VCaP (cell line): ENCODE measurements around the gene SLC6A17.

Experiments
- H3K27ac ChIP-seq: fragments of 450-650 bp; 2 replicates; pipeline ENCODE4 v1.5.1; 2017
- TF ChIP-seq, protein P1 (sequence below): fragments of 450-650 bp; conservative IDR thresholded peaks from 2 replicates; pipeline ENCODE4 v1.5.1; 2017; ENCODE audit warnings: mild to moderate bottlenecking, moderate library complexity

The SLC6A17 gene

DNA sequence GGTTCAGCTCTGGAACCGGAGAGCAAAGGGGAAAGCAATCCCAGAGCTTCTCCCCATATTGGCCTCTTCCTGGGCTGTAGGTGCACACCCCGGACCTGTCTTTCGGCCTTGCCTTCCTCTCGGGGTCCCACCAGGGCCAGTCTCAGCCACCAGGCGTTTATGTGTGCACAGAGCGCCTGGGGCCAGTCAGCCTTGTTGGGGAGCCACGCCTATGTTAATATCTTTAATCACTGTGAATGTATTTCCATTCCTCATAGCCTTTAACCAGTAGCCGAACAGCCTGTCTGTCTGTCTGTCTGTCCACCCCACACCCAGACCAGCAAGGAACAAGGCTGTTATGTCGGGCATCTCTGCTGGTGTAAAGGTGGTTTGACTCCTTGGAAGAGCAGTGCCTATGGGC, 78.6 kb downstream of the SLC6A17 start:
- TF ChIP-seq, protein P1, sequence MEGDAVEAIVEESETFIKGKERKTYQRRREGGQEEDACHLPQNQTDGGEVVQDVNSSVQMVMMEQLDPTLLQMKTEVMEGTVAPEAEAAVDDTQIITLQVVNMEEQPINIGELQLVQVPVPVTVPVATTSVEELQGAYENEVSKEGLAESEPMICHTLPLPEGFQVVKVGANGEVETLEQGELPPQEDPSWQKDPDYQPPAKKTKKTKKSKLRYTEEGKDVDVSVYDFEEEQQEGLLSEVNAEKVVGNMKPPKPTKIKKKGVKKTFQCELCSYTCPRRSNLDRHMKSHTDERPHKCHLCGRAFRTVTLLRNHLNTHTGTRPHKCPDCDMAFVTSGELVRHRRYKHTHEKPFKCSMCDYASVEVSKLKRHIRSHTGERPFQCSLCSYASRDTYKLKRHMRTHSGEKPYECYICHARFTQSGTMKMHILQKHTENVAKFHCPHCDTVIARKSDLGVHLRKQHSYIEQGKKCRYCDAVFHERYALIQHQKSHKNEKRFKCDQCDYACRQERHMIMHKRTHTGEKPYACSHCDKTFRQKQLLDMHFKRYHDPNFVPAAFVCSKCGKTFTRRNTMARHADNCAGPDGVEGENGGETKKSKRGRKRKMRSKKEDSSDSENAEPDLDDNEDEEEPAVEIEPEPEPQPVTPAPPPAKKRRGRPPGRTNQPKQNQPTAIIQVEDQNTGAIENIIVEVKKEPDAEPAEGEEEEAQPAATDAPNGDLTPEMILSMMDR: no peak
- no peak overlapping the region for H3K27ac ChIP-seq

DNA sequence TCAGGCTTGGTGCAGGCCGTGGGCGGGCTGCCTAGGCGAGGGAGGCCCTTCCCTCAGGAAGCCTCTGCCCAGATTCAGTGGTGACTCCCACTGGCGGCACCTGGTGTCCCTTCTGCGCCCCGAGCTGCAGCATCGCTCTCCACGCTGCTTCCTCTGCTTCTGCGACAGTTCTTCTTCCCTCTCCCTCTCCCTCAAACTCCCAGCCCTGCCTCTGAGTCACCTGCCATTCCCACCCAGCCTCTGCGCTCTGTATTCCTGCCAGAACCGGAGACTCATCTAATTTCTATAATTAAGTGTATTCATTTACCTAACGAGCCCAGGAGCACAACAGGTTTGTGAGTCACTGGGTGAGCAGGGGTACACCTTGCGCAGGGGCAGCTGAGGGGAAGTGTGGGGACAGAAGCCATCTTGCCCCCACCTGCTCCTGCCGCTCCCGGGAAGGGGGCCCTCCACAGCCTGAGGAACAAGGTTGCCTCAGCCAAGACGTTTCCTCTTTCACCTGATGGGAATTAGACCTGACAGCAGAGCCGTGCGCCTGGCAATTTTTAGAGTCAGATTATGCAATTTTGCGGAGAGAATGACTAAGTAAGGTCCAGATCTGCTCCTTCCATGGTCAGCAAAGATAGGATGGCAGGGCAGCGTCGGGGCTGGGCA, 79.2 kb downstream of the SLC6A17 start:
- TF ChIP-seq, protein P1: no peak

DNA sequence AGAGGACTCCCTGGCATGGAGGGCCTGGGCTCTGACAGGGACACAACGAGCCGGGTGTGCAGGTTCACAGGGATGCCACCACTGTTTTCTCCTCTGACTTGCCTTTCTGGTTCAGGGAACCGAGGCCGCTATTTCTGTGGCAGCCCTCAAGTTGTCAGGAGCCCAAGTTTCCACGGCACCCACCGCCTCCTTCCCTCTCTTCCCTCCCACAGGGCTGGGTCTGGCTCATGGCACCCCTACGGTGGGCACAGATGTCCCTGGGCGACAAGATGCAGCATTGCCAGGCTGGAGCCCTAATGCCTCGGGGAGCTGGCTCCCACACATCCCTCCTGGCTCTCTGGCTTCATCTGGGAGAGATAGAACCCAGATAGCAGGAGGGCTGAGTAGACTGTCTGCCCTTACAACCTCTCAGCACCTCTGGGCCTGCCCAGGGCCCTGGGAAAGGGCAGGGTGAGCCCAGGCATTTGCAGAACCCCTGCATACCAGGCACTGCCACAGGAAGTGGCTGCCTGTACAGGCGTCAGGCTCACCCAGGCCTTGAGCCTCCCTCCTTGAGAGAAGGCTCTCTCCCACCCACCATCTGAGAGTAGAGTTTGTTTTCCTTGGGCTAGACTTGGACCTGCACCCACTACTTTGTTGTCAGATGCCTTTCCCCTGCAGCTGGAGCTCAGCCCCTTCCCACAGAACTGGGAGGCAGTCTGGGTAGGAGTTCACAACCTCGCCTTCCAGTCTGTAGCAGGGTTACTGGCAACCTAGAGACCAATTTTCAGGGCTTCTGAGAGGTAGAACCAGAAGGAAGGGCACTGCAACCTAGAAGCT, 80.3 kb downstream of the SLC6A17 start:
- TF ChIP-seq, protein P1: no peak
- H3K27ac ChIP-seq: no peak overlapping the region

More for the DNA sequence above, 79.2 kb downstream of the SLC6A17 start:
- H3K27ac ChIP-seq: no peak overlapping the region

DNA sequence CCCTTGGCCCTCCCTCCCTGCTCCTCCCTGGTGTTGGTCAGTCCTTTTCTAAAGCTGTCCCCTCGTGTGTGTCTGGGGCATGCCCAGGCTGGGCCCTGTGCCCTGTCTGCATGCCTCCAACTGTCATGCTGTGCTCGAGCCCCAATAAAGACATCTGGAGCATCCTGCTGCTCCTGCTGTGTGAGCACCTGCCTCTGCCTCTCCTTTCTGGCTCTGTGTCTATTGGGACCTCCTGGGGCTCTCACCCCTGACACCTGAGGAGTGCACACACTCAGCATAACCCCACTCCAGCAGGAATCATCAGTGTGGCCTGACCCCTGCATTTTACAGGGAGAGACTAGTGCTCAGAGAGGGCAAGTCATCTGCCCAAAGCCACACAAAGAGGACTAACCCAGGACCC, 83.6 kb downstream of the SLC6A17 start:
- TF ChIP-seq, protein P1: no peak
- H3K27ac ChIP-seq: peak overlapping the region; percentile 99

DNA sequence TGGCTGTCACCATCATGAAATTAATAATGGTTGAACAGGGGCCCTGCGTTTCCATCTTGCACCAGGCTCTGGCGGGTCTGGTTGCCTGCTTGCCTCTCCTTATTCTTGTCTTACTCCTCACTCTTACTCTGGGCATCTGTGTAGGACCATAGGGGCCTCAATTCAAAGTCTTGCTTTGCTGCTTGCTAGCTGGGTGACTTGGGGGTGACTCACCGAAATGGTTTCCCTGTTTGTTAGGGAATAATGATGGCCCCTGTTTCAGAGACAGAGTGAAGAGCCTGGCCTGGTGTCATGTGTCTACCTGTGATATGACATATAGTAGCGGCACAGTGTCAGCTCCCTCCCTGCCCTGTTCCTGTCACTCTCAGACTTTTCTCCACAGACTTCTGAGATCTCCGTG, 84.4 kb downstream of the SLC6A17 start:
- TF ChIP-seq, protein P1: no peak
- H3K27ac ChIP-seq: peak overlapping the region; percentile 99

DNA sequence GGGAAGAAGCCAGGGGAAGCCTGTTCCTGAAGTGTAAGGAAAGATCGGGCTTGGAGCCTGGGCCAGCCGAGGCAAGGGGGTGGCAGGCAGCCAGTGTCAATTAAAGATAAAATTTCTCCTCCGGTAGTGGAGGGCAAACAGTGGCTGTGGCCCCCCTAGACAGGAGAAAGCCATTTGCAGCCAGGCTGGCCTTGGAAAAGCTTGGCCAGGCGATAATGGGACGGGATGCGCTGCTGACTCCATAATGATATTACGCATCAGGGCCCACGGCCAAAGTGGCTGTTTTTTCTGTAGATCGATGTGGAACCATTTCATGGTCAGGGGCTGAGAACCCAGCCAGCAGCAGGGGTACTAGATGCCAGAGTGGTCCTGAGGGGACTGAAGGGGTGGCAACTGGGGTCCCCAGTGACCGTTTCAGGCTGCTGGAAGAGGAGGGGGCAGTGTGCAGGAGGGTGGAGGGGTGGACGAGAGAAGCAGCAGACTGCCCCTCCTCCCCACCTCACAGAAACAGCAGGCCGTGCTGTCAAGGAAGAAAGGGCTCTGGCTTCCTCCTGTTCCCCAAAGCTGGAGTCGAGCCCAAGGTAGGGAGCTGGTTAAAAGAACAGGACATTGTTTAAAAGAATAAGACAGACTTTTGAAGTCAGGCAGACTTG, 85.0 kb downstream of the SLC6A17 start:
- TF ChIP-seq, protein P1: no peak
- H3K27ac ChIP-seq: peak overlapping the region; percentile 99
